Measurements from ENCODE around the gene HCN4.

HCN4 gene

DNA sequence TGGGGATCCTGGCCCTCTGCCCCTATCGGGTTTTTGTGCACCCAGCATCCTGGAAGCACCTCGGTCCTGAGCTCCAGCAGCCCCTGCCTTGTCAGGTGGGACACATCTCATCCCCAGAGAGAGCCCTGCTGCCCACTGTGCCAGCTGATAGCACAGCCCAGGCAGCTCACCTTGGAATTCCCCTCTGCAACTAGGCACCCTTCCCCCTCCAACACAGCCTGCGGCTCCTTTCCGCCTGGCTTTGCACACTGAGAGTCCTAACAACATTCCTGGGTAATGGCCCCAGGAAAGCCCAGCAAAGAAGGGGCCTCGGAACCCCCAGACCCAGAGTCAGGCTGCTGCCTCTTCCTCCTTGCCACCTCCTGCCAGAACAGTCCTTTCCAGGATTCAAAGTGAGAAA, 5.9 kb downstream of the HCN4 start:
- H3K4me3 ChIP-seq (ENCODE audit: low read depth, low read length) = no peak overlapping the region
- TF ChIP-seq, protein P1, sequence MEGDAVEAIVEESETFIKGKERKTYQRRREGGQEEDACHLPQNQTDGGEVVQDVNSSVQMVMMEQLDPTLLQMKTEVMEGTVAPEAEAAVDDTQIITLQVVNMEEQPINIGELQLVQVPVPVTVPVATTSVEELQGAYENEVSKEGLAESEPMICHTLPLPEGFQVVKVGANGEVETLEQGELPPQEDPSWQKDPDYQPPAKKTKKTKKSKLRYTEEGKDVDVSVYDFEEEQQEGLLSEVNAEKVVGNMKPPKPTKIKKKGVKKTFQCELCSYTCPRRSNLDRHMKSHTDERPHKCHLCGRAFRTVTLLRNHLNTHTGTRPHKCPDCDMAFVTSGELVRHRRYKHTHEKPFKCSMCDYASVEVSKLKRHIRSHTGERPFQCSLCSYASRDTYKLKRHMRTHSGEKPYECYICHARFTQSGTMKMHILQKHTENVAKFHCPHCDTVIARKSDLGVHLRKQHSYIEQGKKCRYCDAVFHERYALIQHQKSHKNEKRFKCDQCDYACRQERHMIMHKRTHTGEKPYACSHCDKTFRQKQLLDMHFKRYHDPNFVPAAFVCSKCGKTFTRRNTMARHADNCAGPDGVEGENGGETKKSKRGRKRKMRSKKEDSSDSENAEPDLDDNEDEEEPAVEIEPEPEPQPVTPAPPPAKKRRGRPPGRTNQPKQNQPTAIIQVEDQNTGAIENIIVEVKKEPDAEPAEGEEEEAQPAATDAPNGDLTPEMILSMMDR (IDR thresholded peaks at IDR 0.05; ENCODE audit: borderline replicate concordance, insufficient read depth, low read depth, low read length) = no peak

DNA sequence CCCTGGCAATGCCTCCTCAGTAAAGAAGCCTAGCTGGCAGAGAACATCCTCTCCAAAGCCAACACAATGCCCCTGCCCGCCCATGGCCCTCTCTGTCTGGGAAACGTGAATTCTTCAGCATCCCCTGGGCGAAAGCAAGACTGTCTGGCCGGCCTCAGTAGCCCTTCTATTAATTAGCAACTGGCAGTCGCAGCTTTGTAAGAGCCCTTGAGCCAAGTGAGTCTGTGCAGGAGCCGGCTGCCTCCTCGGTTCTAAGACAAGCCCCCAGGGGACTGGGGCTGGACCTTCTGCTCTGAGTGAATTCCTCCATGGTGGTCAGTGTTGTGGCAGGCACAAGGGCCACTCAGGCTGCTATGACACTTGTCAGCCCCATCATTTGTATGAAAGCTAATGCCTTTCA, 7.4 kb downstream of the HCN4 start:
- TF ChIP-seq, protein P1 (IDR thresholded peaks at IDR 0.05; ENCODE audit: borderline replicate concordance, insufficient read depth, low read depth, low read length) = no peak
- no peak overlapping the region for H3K4me3 ChIP-seq (ENCODE audit: low read depth, low read length)

DNA sequence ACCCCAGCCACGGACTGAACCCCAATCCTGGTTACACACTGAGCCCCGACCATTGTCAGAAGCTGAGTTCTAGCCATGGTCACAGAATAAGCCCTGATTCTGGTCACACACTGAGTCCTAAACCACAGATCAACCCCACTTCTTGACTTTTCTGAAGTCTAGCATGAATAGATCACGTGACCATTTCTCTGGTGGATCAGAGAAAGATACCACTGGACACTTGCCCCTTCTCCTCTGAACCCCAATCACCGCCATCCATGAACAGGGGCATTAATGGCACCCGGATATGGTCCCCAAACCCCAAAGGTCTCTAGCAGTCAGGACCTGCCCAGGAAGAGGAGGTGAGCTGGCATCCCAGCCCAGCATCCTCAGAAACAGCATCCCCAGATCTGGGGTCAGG, 9.1 kb downstream of the HCN4 start:
- TF ChIP-seq, protein P1 (IDR thresholded peaks at IDR 0.05; ENCODE audit: borderline replicate concordance, insufficient read depth, low read depth, low read length) = no peak
- no peak overlapping the region for H3K4me3 ChIP-seq (ENCODE audit: low read depth, low read length)

DNA sequence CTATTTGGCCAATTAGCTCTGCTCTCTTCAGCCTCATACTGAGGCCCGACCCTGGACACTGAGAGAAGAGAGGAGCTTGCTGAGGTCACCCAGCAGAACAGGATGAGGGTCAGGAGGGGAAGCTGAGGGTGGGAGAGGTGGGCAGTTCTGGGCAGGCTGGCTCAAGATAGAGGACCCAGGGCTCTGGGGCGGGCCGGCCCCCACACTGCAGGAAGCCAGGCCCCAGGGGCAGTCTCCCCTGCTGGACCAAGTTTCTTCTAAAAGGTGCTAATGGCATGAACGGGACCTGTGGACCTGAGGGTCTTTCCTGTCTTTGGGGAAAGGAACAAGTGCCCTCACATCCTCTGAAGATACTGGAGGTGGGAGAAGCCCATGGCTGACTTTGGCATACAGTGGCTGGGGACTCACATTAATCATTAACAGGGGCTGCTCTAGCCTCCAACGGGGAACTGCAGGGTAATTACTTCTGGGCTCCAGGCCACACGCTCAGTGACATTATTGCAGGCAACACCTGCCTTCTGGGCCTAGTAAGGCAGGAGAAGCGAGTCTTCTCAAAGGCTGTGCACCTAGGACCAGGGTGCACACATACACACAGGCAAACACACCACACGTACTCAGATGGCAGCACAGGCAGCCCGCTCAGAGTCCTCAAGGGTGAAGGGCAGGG, 10.6 kb downstream of the HCN4 start:
- TF ChIP-seq, protein P1 (IDR thresholded peaks at IDR 0.05; ENCODE audit: borderline replicate concordance, insufficient read depth, low read depth, low read length) = no peak

DNA sequence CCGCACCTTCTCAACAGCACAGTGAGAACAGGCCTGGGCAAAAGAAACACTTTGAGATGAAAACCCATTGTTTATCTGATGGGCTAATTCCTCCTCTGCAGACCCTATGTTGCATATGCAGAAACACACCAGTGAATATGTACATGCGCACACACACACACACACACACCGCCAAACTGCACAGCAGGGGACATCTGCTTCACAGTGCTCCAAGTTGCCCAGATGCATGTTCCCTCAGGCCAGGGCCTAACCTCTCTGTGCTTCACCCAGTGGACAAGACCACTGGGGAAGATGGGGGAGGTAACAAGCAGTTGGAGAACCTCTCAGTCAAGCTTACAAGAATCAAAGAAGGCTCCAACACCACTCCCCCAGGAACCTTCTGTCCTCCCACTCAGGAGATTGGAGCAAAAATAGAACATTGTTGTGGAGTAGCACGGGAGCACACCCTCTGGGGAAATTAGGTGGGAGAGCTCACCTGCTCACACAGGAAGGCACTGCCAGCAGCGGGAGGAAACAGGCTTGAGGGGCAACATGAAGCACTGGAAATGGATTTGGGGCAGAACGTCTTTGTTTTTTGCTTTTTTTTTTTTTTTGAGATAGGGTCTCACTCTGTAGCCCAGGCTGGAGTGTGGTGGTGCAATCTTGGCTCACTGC, 13.0 kb downstream of the HCN4 start:
- H3K4me3 ChIP-seq (ENCODE audit: low read depth, low read length) = no peak overlapping the region
- TF ChIP-seq, protein P1 (IDR thresholded peaks at IDR 0.05; ENCODE audit: borderline replicate concordance, insufficient read depth, low read depth, low read length) = no peak

More for the DNA sequence above, 10.6 kb downstream of the HCN4 start:
- no peak overlapping the region for H3K4me3 ChIP-seq (ENCODE audit: low read depth, low read length)

DNA sequence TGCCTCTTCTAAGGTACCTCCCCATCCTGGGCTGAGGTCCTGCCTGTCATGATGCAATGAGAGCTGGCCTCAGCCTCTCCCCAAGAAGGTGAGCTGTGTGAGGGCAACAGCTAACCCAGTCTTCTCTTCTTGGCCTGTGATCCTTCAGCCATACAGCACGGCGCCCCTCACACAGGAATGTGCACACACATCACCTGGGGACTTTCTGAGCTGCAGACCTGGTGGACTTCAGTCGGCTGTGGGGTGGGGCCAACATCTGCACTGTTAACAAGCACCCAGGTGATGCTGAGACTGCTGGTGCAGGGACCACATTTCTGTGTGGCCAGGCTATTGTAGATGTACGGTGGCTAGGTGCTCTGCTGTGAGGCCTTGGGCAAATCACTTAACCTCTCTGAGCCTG, 14.5 kb downstream of the HCN4 start:
- H3K4me3 ChIP-seq (ENCODE audit: low read depth, low read length) = no peak overlapping the region
- TF ChIP-seq, protein P1 (IDR thresholded peaks at IDR 0.05; ENCODE audit: borderline replicate concordance, insufficient read depth, low read depth, low read length) = no peak

DNA sequence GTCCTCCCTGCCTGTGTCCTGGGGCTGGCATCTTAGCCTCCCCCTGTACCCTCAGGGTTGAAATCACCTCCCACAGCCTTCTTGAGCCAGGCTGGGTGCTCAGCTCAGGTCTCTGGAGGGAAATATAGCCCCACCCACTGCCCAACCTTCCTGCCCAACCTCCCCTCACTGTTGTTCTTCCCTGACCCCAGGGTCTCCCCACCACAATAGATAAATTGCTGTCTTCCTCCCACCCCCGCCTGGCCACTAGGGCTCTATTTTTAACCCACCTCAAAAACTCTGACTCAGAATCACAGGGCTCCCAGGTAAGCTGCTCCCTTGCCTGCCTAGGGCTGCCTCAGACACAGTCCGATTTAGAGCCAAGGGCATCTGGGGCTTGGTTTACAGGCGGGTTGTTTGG, 15.0 kb downstream of the HCN4 start:
- TF ChIP-seq, protein P1 (IDR thresholded peaks at IDR 0.05; ENCODE audit: borderline replicate concordance, insufficient read depth, low read depth, low read length) = no peak
- H3K4me3 ChIP-seq (ENCODE audit: low read depth, low read length) = no peak overlapping the region

Data from GM12875 (cell line).